Midbrain (tissue), 1 donor: ENCODE data around the gene ADGRG1.
A peak's percentile ranks its signal among the peaks of the same experiment; 100 is the strongest.

Experiments used
- DNase-seq: peaks from one replicate; lab custom pipeline; 2025; lab: John Stamatoyannopoulos, UW

The ADGRG1 gene

DNA sequence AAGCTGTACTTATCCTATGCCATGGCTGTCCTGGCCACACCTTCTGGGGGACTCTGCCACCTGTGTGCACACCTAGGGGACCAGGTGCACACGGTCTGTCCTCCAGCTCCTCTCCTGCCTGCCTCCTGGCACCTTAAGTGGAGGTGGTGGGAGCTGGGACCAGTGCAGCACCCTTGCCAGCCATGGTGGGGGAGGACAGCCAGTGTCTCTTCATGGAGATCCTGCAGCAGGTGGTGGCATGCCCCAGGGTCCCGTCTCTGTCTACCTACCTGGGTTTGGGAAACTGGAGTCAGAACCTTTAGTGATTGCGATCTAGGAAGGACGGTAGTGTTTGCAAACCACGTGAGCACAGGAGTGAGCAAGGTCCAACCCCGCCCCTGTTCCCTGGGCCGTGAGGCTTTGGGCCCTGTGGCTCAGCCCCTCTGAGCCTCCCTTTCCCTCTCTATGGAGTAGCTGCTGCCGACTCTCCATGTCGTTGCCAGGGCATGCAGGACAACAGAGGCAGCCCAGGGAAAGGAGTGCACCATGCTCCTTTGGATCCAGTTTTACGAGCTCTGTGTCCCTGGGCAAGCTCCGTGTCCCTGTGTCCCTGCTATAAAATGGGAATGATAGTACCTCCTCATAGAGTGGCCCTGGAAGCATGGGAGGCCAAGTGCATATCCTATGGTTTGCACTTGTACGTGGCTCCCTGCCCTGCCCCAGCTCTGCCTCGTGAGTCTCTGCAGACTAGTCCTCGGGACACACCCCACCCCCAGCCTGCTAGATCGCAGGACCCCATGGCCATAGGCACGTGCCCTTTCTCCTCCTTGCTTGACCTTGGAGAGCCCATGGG lies 7.1 kb downstream of the ADGRG1 start:
- DNase-seq = no peak

DNA sequence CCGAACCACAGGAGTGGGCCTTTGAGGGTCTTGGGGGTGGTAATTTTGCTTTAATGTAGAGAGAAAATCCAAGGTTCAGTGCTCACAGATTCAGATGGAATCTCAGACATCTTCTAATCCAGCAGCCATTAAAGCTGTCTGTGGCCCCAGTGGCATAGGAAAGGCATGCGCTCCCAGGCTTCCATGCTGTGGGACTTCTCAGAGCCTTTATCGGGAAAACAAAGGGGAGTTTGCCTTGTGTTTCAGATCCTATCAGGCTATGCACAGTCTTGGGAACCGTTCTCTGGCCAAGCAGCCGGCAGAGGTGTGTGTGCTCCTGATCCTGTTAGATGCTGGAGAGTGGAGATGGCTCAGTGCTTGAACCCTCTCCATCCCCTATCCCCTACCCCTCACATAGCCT lies 7.8 kb downstream of the ADGRG1 start:
- no peak for DNase-seq

DNA sequence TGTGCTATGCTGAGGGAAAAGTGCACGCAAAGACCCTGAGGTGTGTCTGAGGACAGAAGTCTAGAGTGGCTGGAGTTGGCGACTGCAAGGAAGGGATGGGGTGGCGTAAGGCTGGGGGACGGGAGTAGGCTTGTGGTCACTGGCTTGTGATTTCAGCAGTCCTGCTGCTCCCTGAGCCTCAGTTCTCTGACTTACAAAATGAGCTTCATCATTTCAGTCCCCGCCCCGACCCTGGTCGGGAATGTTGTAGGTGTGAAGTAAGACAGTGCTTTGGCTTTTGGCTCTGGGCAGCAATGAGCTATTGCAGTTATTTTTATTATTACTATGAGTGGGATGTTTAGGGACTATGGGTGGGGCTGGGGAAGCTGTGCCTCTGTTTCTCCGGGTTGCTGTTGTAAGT lies 8.6 kb downstream of the ADGRG1 start:
- DNase-seq = peak; percentile 71

DNA sequence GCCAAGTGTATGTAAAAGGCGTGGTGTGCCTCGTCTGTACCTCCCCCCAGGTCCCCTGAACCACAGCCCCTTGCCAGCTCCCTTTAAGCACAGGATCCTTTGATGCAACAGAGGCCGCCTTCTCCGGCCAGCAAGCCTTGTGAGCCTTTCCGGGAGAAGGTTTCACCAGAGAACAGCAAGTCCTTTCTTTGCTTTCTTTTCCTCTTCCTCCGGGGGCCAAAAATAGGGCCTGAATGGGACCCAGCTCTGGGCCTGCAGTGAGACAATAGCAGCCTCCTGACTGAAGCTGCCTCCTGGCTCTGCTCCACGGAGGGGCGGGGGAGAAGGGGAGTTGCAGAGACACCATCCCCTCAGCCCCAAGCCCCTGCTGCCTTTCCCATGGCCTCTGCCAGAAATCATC lies 9.0 kb downstream of the ADGRG1 start:
- DNase-seq = peak; percentile 83

DNA sequence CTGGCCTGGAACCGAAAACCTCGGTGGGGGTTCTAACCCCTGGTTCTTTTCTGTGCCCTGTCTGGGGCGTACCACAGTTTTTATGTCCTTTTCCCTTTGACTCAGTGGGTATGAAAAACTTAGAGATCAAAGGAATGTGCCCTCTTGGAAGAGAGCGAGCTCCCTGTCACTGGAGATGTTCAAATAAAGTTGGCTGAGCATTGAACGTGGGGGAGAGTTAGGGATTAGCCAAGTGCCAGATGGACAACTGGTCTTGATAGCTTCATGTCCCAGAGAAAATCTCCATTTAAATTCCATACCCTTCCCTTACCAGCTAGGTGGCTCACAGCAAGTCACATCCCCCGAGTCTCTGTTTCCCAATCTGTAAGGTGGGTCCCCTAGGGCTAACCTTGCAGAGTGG lies 9.5 kb downstream of the ADGRG1 start:
- no peak for DNase-seq

DNA sequence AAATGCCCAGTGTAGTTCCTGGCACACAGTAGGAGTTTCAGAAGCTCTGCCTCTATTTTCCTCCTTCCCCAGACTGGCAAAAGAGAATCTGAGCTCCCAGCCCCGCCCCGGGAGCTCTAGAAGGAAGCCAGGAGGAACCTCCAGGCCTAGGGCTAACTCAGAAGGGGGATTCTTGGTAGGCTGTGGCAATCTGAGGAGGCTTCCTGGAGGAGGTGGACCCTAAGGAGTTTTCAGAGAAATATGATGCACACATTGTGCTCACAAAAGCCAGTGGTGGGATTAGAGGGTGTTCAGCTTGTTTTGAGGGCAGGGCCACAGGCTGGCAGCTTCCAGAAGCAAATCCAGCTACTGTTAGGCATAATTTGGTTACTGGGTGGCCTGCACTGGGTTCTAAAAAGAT lies 10.0 kb downstream of the ADGRG1 start:
- no peak for DNase-seq

DNA sequence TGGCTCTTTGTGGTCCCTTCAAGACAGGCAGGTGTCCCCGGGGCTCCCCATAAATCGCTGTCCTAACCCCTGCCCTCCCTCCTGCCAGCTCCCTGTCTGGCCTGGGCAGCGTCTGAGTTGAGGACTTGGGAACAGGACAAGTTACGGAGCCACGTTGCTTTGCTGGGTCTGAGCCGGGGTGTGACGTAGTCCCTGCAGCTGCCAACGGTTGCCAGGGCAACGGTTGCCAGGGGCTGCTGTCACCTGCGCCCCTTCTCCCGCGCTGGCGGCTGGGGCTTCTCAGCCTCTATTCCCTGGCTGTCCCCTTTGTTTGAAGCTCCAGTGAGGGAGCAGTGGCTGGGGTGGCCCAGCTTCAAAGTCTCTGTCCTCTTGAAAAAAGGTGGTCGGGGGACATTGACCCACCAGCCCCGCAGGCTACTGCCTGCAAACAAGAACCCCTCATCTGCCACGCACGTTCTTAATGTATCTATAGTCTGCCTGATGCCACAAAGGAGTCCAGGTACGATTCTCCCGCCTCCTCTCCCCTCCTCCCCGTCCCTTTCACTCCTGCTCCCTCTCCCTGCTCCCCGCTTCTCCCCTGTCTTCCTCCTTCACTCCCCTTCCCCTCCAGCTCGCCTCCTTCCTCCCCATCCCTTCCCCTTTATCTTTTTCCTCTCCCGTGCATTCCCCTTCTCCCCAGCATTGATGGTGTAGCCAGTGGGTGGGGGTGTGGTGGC lies 10.9 kb downstream of the ADGRG1 start:
- DNase-seq = peak; percentile 89

DNA sequence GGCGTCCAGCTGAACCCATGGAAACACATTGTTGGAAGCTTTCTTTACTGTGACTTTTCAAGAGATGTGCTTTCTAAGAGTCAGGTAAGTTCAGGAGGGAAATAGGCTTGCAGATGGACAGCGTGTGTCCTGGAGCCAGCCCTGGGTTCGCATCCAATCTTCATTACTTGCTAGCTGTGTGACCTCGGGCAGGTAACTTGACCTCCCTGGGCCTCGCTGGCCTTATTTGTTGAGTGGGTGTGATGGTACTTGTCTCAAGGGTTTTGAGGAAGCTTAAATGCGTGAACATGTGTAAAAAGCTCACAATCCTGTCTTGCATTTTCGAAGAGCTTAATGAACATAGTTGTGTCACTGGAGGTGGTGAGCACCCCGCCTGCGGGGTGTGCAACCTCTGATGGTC lies 11.8 kb downstream of the ADGRG1 start:
- no peak for DNase-seq

DNA sequence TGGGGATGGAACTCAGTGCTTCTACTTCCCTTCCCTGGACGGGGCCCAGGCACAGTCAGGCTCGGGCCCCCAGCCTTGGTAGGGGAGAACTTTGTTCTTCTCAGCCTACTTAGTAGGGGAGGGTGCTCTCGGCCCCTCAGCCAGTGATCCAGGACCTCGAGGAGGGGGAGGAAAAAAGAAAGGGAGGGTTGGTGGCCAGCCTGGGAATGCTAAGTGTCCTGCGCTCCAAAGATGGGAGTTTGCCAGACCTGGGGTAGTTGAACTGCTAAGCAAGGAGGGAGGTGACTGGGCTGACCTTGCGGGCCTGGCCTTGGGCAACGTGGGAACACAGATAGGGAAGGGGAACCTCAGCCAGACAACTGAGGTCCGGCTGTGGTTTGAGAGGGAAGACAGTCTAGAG lies 12.2 kb downstream of the ADGRG1 start:
- peak; percentile 63 for DNase-seq

DNA sequence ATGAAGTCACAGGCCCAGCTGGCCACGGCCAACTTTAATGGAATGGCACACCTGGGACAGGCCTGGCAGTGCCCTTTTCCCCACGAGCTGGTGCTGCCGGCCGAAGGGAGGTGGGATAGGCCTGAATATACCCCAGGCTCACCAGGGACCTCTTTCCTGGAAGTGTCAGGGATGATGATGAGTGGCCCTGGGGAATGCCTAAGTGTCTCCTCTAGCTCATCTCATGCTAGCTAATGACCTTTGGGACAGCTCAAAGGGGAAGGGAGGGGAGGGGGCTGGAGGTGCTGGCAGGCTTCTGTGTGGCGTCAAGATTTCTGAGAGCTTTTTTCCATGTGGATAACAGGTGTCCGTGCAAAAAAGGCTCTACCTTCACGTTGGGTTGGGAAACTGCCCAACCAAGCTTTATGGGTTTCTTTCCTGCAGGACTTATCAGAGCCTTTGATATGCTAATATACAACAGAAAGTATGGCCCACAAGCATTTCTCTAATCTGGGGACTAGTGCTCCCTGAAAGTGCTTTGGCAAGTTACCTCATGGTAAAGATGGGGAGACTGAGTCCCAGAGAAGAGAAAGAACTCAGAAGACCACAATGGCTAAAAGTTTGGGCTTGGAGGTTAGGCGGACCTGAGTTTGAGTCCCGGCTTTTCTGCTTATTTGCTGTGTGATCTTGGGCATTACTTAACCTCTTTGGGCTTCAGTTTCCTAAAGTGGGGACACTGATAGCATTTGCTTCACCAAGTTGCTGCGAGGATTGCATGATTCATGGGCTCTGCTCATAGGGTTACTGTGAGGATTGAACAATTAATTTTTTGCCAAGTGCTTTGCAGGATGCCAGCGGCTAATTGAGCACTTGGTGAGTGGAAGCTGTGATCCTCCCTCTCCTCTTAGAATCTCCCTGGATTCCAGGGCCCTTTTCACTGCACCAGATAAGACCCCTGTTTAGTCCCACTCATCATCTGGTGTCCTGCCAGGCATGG lies 14.0 kb downstream of the ADGRG1 start:
- no peak for DNase-seq

DNA sequence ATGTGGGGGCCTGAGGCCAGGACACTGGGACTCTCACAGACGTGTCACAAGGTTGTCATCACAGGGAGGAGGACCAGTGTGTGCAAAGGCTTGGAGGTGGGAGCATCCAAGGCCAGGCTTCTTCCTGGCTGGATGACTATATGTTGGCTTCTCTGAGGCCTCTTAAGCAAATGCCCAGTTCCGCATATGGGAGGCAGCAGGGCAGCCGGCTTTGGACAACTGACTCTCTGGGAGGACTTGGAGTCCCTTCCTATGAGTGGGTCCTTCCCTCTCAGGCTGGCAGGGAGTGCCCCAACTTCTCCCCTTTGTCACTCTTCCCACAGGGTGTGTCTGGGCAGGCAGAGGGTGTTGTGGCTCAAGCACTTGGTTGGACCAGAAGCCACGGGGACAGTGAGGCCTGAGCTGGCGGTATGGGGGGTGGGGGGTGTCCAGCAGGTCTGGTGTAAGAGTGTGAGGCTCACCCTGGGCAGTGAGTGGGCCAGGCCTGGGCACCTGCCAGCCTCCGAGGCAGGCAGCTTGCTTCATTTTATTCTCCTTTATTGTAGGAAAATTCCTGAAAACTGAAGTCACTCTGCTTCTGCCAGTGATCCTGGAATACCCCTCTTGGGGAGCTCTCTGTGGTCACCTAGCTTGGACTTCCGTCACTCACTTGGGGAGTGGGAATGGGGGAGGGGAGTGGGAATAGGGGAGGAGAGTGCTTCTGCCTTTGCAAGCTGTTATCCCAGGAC lies 14.9 kb downstream of the ADGRG1 start:
- DNase-seq = peak; percentile 39

DNA sequence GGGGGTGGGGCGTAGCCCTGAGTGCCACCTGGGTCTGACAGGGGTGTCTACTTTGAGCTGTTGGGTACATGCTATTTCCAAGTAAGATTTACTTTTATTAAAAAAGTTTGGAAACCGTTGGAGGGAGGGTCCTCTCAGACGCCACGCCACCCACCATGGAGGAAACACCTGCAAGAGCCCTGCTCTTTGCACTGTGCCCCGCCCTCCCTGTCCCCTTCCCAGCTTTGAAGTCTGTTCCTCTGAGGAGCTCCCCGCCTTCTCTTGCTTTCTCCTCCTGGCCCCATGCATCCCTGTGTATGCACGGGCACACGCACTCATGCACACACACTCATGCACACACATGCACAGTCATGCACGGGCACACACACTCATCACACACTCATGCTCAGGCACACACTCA lies 15.5 kb downstream of the ADGRG1 start:
- no peak for DNase-seq

DNA sequence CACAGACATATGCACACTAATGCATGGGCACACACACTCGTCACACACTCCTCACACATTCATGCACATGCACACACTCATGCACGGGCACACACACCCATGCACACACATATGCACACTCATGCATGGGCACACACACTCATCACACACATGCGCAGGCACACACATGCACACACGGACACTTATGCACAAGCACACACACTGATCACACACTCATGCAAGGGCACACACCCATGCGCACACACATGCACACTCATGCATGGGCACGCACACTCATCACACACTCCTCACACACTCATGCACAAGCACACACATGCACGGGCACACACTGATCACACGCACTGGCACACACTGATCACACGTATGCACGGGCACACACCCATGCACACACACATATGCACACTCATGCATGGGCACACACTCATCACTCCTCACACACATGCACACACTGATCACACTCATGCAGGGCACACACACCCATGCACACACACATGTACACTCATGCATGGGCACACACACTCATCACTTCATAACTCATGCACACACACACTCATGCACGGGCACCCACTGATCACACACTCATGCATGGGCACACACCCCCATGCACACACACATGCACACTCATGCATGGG lies 16.1 kb downstream of the ADGRG1 start:
- no peak for DNase-seq

DNA sequence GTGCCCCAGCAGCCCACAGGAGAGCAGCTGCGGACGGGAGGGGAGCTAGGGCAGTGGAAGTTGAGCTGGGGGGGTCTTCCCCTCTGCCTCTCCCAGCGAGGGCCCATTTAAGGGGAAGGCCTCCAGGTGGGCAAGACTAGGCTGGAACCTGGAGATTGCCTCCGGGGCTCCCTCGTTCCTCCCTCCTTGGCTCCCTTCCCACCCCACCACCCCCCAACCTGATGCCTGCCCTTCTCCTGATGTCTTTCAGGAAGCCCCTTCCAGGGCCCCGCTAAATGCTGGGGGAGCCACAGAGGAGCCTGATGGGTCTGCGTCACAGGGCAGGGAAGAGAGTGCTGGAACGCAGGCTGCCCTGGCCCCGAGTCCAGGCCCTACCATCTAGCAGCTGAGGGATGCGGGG lies 16.7 kb downstream of the ADGRG1 start:
- no peak for DNase-seq

DNA sequence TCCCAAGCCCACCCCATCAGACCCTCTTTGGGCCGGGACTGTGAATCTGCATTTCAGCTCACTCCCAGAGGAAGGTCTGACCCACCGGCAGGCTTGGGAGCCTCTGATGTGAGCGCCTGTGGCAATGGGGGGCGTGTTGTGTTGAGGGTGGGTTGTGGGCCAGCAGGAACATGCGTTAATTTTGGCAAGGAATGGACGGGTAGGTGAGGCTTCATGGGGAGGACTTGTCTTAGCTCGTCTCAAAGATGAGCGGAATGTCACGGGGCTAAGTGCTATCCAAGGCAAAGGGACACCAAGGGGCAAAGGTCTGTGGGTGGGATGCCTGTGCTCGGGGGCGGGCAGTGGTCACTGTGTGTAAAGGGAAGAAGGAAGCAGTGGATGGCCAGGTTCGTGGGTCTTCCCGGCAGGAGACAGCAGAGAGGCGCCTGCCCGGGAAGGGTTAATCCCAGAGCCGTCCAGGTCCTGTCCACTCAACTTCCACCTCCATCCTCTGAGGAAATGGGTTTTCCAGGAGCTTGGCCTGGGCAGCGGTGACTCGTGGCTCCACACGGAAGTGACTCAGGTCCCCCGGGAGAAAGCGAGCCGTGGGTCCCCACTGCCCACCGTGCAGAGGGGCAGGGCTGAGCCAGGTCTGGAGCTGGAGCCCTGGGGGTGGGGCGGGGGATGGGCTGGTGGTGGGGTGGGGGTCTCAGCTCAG lies 17.4 kb downstream of the ADGRG1 start:
- no peak for DNase-seq

DNA sequence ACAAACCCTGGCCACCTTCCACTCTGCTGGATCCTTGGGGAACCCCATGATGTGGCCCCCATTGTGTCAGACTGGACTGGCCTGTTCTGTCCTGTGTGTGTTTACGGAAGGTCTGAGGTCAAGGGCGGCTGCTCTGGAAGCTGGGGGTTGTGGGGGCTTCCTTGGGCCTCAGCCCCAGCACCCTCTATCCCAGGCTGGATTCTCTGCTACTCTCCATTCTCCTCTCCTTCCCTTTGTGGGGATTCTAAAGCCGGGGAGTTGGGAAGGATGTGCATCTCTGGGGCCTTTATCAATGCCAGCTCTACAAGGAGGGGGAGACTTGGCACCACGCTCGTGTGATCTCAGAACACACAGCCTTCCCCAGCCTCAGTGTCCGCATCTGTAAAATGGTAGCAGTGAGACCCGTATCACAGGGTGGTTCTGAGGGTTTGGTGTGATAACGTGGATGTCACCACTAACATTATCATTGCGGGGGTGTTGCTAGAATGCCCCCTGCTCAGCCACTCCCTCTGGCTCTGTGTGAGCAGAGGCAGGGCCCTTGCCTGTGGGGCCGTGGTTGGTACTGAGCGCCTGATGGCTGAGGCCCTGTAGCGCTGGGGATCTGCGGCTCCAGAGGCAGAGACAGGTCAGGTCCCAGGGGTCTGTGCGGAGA lies 18.1 kb downstream of the ADGRG1 start:
- no peak for DNase-seq

DNA sequence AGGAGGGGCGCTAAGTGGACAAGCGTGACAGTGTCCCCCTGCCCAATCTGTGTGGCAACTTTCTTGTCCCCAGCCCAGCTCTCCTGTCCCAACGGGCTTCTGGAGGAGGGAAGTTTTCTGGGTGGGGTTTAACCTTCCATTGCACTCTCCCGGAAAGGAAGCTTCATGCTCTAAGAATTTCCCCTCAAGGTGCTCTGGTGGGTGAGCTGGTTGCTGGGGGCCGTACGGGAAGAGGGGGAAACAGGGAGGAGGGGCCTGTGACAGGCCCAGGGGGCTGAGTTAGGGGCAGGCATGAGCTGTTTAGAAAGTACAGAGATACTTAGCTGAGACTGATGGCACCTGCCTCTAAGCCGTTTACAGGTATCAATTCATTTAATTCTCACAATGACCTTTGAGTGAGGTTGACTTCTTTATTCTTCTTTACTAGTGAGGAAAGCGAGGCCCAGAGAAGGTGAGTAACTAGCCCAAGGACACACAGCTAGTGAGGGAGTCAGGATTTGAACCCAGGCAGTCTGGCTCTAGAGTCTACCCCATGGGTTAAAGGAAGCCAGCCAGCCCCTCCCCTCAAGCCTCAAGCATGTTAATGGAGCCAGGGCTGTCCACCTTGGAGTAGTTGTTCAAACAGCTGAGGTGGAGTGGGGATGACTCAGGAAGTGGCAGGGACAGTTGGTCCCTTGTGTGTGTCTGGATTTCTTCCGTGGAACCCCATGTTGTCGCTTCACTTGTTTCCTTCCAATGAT lies 18.9 kb downstream of the ADGRG1 start:
- no peak for DNase-seq

DNA sequence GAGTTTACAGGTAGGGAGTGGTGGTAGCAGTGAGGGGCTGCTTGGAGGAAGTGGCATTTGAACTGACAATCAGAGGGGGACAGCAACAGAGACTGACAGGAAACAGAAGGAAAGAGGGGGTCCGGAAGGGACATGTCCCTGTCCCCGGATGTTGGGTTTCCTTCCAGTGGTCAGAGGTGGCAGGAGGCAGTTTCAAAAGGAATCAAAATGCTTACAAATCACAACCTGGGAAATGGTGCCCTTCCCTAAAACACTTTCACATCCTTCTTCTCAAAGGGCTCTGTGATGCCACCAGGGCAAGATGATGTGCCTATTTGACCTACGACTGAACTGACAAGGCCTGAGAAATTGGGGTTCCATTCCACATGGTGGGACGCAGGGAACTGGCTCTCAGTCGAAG lies 19.7 kb downstream of the ADGRG1 start:
- DNase-seq = peak; percentile 33
